GM12892 (cell line): ENCODE measurements around the gene OPHN1.

Experiments
- POLR2A ChIP-seq: IDR thresholded peaks from 2 replicates; pipeline ENCODE4 v1.6.1; 2011; ENCODE audit warnings: low read depth, low read length, control low read depth
- TAF1 ChIP-seq: IDR thresholded peaks from 2 replicates; pipeline ENCODE4 v1.6.1; 2011; ENCODE audit warnings: low read depth, mild to moderate bottlenecking, control low read depth, low read length, borderline replicate concordance

GRCh38 chrX:68451720-68452119 is 18.4 kb upstream of the OPHN1 start:
- TF ChIP-seq POLR2A (no peak), TAF1 (no peak)
